ENCODE measurements around the gene OTP.

The OTP gene

GRCh38 chr5:77638763-77639671, 504 bp upstream of the OTP start:
- DNase-seq (ENCODE audit: low read depth, low spot score), result no peak
- Histone ChIP-seq H3K27ac (ENCODE audit: low read length) (no peak overlapping the region), H3K27me3 (ENCODE audit: control insufficient read depth, insufficient read depth, low read length) (peaks cover 74% of the 10 kb centered on the region), H3K4me1 (ENCODE audit: control insufficient read depth, insufficient read depth, low read length) (peaks cover 15% of the 10 kb centered on the region), H3K4me3 (ENCODE audit: low read length) (peak overlapping the region; percentile 19; the same call in 1 of the 2 replicates), H3K9me3 (ENCODE audit: control insufficient read depth, insufficient read depth, low read length) (no peaks in the 10 kb centered on the region), H3K36me3 (ENCODE audit: control insufficient read depth, insufficient read depth, low read length) (no peaks in the 10 kb centered on the region)
- WGBS (ENCODE audit: insufficient coverage, insufficient read length), result no CpG with 5 or more reads among the region's 61 CpGs

- Histone ChIP-seq H3K4me3 (ENCODE audit: low read length) (no peak overlapping the region), H3K27ac (ENCODE audit: low read length) (no peak overlapping the region), H3K36me3 (ENCODE audit: control insufficient read depth, insufficient read depth, low read length) (no peaks in the 10 kb centered on the region), H3K4me1 (ENCODE audit: control insufficient read depth, insufficient read depth, low read length) (peaks cover 10% of the 10 kb centered on the region), H3K9me3 (ENCODE audit: control insufficient read depth, insufficient read depth, low read length) (no peaks in the 10 kb centered on the region), H3K27me3 (ENCODE audit: control insufficient read depth, insufficient read depth, low read length) (peaks cover 73% of the 10 kb centered on the region)
- no peak for DNase-seq (ENCODE audit: low read depth, low spot score)
- no CpG with 5 or more reads among the region's 43 CpGs for WGBS (ENCODE audit: insufficient coverage, insufficient read length)
These were observed 1.1 kb downstream of the OTP start for GRCh38 chr5:77637170-77637997.

DNA sequence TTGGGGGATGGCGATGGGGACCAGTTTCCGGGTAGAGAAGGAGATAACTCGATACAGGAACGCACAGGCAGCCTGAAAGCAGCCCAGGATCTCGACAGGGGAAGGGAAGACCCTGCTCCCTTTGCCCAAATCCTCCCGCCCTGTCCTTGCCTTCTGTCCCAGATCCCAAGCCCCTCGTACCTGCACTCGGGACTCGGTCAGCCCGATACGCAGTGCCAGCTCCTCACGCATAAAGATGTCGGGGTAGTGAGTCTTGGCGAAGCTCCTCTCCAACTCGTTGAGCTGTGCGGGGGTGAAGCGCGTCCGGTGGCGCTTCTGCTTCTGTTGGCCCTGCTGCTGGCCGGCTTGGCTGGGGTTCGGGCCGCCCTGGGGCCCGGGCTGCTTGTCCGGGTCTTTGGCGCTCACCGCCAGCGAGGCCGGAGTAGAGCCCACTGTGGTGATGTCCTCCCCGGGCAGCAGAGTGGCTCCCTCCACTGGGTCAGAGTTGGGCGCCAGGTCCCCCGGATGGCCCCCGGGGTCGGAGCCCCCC, 1.8 kb downstream of the OTP start:
- Histone ChIP-seq H3K4me3 (ENCODE audit: low read length) (no peak overlapping the region), H3K27ac (ENCODE audit: low read length) (no peak overlapping the region), H3K9me3 (ENCODE audit: control insufficient read depth, insufficient read depth, low read length) (no peaks in the 10 kb centered on the region), H3K4me1 (ENCODE audit: control insufficient read depth, insufficient read depth, low read length) (peaks cover 10% of the 10 kb centered on the region), H3K27me3 (ENCODE audit: control insufficient read depth, insufficient read depth, low read length) (peaks cover 74% of the 10 kb centered on the region), H3K36me3 (ENCODE audit: control insufficient read depth, insufficient read depth, low read length) (no peaks in the 10 kb centered on the region)
- no peak for DNase-seq (ENCODE audit: low read depth, low spot score)
- no CpG with 5 or more reads among the region's 34 CpGs for WGBS (ENCODE audit: insufficient coverage, insufficient read length)

GRCh38 chr5:77635917-77636640, 2.4 kb downstream of the OTP start:
- no peak for DNase-seq (ENCODE audit: low read depth, low spot score)
- no peaks in the 10 kb centered on the region for H3K9me3 ChIP-seq (ENCODE audit: control insufficient read depth, insufficient read depth, low read length)
- H3K27ac ChIP-seq (ENCODE audit: low read length), result no peak overlapping the region
- peaks cover 74% of the 10 kb centered on the region for H3K27me3 ChIP-seq (ENCODE audit: control insufficient read depth, insufficient read depth, low read length)
- WGBS (ENCODE audit: insufficient coverage, insufficient read length), result no CpG with 5 or more reads among the region's 30 CpGs
- no peaks in the 10 kb centered on the region for H3K36me3 ChIP-seq (ENCODE audit: control insufficient read depth, insufficient read depth, low read length)
- no peak overlapping the region for H3K4me3 ChIP-seq (ENCODE audit: low read length)
- peaks cover 10% of the 10 kb centered on the region for H3K4me1 ChIP-seq (ENCODE audit: control insufficient read depth, insufficient read depth, low read length)

DNA sequence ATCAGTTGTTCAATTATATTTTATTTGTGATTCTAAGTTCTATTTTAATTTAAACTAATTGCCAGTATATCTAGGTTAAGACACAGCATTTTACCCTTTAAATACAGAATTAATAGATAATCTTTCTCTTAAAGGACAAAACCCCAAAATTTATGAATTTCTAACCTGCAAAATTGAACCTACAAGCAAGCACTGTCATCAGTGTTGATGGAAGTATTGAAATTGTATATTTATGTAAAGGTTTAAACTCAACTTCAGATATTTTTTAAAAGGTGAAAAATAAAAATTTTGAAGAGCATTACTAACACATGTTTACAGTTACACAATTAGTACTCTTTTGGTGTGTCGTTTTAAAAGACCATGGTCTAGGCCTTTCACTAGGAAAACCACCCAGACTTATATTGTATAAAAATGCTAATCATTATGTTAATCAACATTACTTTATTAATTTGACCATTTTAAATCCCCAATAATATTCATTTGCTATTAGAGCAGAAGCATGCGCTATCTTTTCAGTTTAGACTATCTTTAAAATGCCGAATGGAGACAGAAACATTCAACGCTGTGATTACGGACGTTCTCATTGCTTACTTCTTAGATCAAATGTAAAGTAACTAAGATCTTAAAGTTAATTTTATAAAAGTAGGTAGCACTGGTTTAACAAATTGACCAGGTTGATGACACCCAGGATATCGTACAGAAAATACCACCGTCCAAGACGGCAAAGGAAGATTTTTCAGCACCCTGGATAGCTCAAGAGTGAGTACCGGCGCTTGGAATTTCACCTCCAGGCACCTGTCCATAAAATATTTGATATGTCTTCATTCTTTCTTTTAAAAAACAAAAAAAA, 3.2 kb downstream of the OTP start:
- Histone ChIP-seq H3K9me3 (ENCODE audit: control insufficient read depth, insufficient read depth, low read length) (no peaks in the 10 kb centered on the region), H3K27me3 (ENCODE audit: control insufficient read depth, insufficient read depth, low read length) (peaks cover 74% of the 10 kb centered on the region), H3K4me1 (ENCODE audit: control insufficient read depth, insufficient read depth, low read length) (peaks cover 6% of the 10 kb centered on the region), H3K36me3 (ENCODE audit: control insufficient read depth, insufficient read depth, low read length) (no peaks in the 10 kb centered on the region), H3K27ac (ENCODE audit: low read length) (no peak overlapping the region), H3K4me3 (ENCODE audit: low read length) (no peak overlapping the region)
- no CpG with 5 or more reads among the region's 11 CpGs for WGBS (ENCODE audit: insufficient coverage, insufficient read length)
- no peak for DNase-seq (ENCODE audit: low read depth, low spot score)

- Histone ChIP-seq H3K27me3 (ENCODE audit: control insufficient read depth, insufficient read depth, low read length) (peaks cover 77% of the 10 kb centered on the region), H3K27ac (ENCODE audit: low read length) (no peak overlapping the region), H3K36me3 (ENCODE audit: control insufficient read depth, insufficient read depth, low read length) (no peaks in the 10 kb centered on the region), H3K9me3 (ENCODE audit: control insufficient read depth, insufficient read depth, low read length) (no peaks in the 10 kb centered on the region), H3K4me1 (ENCODE audit: control insufficient read depth, insufficient read depth, low read length) (peaks cover 6% of the 10 kb centered on the region), H3K4me3 (ENCODE audit: low read length) (no peak overlapping the region)
- DNase-seq (ENCODE audit: low read depth, low spot score), result no peak
- no CpG with 5 or more reads among the region's 5 CpGs for WGBS (ENCODE audit: insufficient coverage, insufficient read length)
These were observed 4.8 kb downstream of the OTP start for GRCh38 chr5:77633709-77634108.

DNA sequence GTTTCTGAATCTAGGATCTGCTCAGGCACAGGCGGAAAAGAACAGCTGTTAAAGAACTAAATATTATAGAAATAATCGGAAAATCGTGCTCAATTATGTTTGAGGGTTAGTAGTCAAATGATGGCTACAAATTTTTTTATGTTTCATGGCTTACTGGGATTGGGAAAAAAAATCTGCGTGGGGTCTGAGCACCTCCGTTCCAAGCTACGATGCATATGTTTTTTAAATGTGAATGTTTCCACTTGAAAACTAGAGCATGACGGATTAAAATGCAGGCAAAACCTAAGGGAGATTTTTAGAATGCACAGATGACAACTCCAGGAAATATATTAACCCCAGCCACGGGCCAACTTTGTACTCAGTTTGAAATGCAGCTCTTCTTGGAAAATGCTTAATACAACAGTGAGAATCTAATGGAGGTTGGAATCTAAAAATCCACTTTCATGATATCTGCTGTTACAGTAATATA, 5.3 kb downstream of the OTP start:
- peaks cover 7% of the 10 kb centered on the region for H3K4me1 ChIP-seq (ENCODE audit: control insufficient read depth, insufficient read depth, low read length)
- no peak overlapping the region for H3K27ac ChIP-seq (ENCODE audit: low read length)
- DNase-seq (ENCODE audit: low read depth, low spot score), result no peak
- WGBS (ENCODE audit: insufficient coverage, insufficient read length), result no CpG with 5 or more reads among the region's 8 CpGs
- peaks cover 81% of the 10 kb centered on the region for H3K27me3 ChIP-seq (ENCODE audit: control insufficient read depth, insufficient read depth, low read length)
- no peaks in the 10 kb centered on the region for H3K9me3 ChIP-seq (ENCODE audit: control insufficient read depth, insufficient read depth, low read length)
- H3K4me3 ChIP-seq (ENCODE audit: low read length), result no peak overlapping the region
- H3K36me3 ChIP-seq (ENCODE audit: control insufficient read depth, insufficient read depth, low read length), result no peaks in the 10 kb centered on the region

DNA sequence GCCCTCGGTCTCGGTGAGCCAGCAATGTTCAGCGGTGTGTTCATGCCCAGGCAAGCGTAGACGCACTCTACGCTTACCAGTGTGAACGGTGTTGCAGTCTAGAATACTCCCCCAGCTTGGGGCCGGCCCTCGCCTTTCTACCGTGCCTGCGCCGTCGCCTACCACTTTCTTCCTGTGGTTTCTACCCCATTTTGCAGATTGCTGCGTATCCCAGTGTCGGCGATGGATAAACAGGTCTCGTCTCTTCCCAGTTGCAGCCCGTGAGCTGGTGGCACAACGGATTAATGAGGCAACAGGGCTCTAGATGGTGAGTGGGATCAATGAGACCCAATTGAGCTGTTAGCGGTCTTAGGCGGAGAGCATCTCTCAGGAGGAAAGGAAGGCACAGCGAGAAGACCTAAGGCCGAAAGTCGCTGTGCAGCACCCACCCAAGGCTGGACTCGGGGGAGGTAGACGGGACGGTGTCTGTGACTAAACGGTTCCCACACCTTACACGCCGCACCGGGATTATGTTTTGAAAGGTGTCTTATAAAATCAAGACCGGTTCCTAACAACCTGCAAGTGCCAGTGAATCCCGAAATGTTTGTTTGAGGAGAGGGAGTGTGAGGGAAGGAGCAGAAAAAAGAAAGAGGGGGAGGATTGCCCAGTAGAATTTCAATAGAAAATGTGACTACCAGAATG, 5.8 kb downstream of the OTP start:
- peaks cover 83% of the 10 kb centered on the region for H3K27me3 ChIP-seq (ENCODE audit: control insufficient read depth, insufficient read depth, low read length)
- H3K9me3 ChIP-seq (ENCODE audit: control insufficient read depth, insufficient read depth, low read length), result no peaks in the 10 kb centered on the region
- WGBS (ENCODE audit: insufficient coverage, insufficient read length), result no CpG with 5 or more reads among the region's 33 CpGs
- peaks cover 9% of the 10 kb centered on the region for H3K4me1 ChIP-seq (ENCODE audit: control insufficient read depth, insufficient read depth, low read length)
- H3K27ac ChIP-seq (ENCODE audit: low read length), result no peak overlapping the region
- no peak for DNase-seq (ENCODE audit: low read depth, low spot score)
- no peaks in the 10 kb centered on the region for H3K36me3 ChIP-seq (ENCODE audit: control insufficient read depth, insufficient read depth, low read length)
- no peak overlapping the region for H3K4me3 ChIP-seq (ENCODE audit: low read length)

DNA sequence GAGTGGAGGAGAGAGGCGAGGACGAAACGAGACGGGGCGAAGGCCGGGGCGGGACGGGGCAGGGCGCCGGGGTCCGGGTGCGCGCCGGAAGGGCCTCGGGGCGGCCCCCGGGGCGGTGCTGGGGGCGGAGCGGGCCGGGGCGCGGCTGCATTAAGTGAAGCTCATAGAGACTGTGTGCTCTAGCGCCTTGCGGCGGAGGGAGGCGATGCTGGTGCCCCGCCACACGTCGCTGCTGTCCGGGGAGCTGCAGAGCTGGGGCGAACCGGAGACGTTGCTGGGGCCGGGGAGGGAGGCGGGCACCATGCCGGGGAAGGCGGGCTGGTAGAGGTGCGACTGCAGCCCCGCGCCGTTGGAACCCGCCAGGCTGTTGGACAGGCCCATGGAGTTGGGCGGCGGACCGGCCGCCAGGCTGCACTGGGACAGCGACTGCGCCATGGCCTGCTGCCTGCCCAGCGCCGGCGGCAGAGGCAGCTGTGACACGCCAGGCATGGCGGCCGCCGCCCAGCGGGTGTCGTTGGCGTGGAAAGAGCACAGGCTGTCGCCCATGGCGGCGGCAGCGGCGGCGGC, 8.3 kb downstream of the OTP start:
- no peaks in the 10 kb centered on the region for H3K9me3 ChIP-seq (ENCODE audit: control insufficient read depth, insufficient read depth, low read length)
- H3K27me3 ChIP-seq (ENCODE audit: control insufficient read depth, insufficient read depth, low read length), result peaks cover 71% of the 10 kb centered on the region

More for the DNA sequence above, 8.3 kb downstream of the OTP start:
- no peak overlapping the region for H3K27ac ChIP-seq (ENCODE audit: low read length)
- no peaks in the 10 kb centered on the region for H3K36me3 ChIP-seq (ENCODE audit: control insufficient read depth, insufficient read depth, low read length)
- H3K4me1 ChIP-seq (ENCODE audit: control insufficient read depth, insufficient read depth, low read length), result peaks cover 5% of the 10 kb centered on the region
- no CpG with 5 or more reads among the region's 65 CpGs for WGBS (ENCODE audit: insufficient coverage, insufficient read length)
- no peak for DNase-seq (ENCODE audit: low read depth, low spot score)
- H3K4me3 ChIP-seq (ENCODE audit: low read length), result peak overlapping the region; percentile 30; the same call in 1 of the 2 replicates
